GM12873 (cell line): Measurements from ENCODE around the gene PDIA4.

ENCODE experiments used
- CTCF ChIP-seq: IDR thresholded peaks from 2 replicates; pipeline ENCODE4 v1.5.1; 2012; ENCODE audit warnings: low read depth, mild to moderate bottlenecking, moderate library complexity, low read length, control low read depth; ENCODE audit not compliant: insufficient read depth; ENCODE audit errors: missing control alignments

The PDIA4 gene

GRCh38 chr7:149028346-149029109, at the start of gene PDIA4:
PDIA4 (minus strand) TSS chr7:149028505; CDS start chr7:149028408, 97 bp downstream.
- TF ChIP-seq CTCF, result peak; percentile 36

GRCh38 chr7:149077594-149077993, 49.3 kb upstream of the PDIA4 start:
- TF ChIP-seq CTCF, result no peak

- no peak for TF ChIP-seq CTCF
These were observed 47.0 kb upstream of the PDIA4 start for GRCh38 chr7:149075286-149075685.

GRCh38 chr7:149074116-149074885, 46.0 kb upstream of the PDIA4 start:
- TF ChIP-seq CTCF, result no peak

GRCh38 chr7:149072438-149072775, 44.1 kb upstream of the PDIA4 start:
- TF ChIP-seq CTCF, result no peak

GRCh38 chr7:149071641-149072437, 43.5 kb upstream of the PDIA4 start:
- TF ChIP-seq CTCF, result peak; percentile 19

- TF ChIP-seq CTCF, result no peak
These were observed 42.9 kb upstream of the PDIA4 start for GRCh38 chr7:149071182-149071635.
